Colonic mucosa (tissue), 4 donors: Measurements from ENCODE around the gene TRIM71. TPM values are rescaled to one million over a fixed set of nuclear protein-coding genes. Genes with fewer than 3 reads are reported as not detected.

ENCODE experiments used
- DNase-seq: peaks from one replicate; pipeline ENCODE4 v3.0.0-alpha.2; 2020
- H3K27ac ChIP-seq: fragments of 200-600 bp; one replicate; pipeline ENCODE4 v1.8.0; 2021
- H3K27me3 ChIP-seq: fragments of 200-600 bp; one replicate; pipeline ENCODE4 v1.8.0; 2021
- H3K36me3 ChIP-seq: fragments of 200-600 bp; one replicate; pipeline ENCODE4 v1.8.0; 2021
- H3K4me1 ChIP-seq: fragments of 200-600 bp; one replicate; pipeline ENCODE4 v1.8.0; 2021; ENCODE audit warnings: mild to moderate bottlenecking
- H3K4me3 ChIP-seq: fragments of 200-600 bp; one replicate; pipeline ENCODE4 v1.8.0; 2021
- H3K9ac ChIP-seq, 2 donors: one replicate each; pipeline ENCODE4 v1.7.0; 2013; ENCODE audit warnings: control low read depth in 2 of 2, low read depth in 2 of 2, low read length in 2 of 2
- H3K9me3 ChIP-seq: fragments of 200-600 bp; one replicate; pipeline ENCODE4 v1.8.0; 2021
- CTCF ChIP-seq: fragments of 200-600 bp; IDR thresholded peaks from one replicate; pipeline ENCODE4 v1.8.0; 2022; ENCODE audit warnings: antibody characterized with exemption, mild to moderate bottlenecking
- intact Hi-C: fragments of 100-400 bp; cut with DNase I; formaldehyde crosslinking; loops from one replicate; pipeline ENCODE4 v1.14.1; 2022
- total RNA-seq, 2 donors: library from RNA; stranded (reverse); fragmentation: NEBNext Ultra II Directional in 1 of 2; extraction: Animal tissue kit (Norgen Biotek cat#: 25700) in 1 of 2; gene quantifications; one replicate each; pipeline ENCODE4 v1.2.1, GENCODE V29; 2021
- donor health status: healthy.
- donor health status: DM: no; HTN: no; CAD: no.
- donor health status: DM: no; HTN: no; CAD: no.

The TRIM71 gene
- total RNA-seq, 2 donors from 2014 or later, result 0.40 TPM; not detected in 1

- Histone ChIP-seq H3K9me3 (no peaks in the 10 kb centered on the region), H3K4me1 (no peaks in the 10 kb centered on the region), H3K4me3 (no peak overlapping the region), H3K36me3 (no peaks in the 10 kb centered on the region), H3K9ac (no peak overlapping the region), H3K27me3 (no peaks in the 10 kb centered on the region), H3K27ac (no peak overlapping the region)
- no peak for TF ChIP-seq CTCF
- intact Hi-C loops, result no loop called here
- DNase-seq, result no peak
These were observed 20.0 kb downstream of the TRIM71 start for GRCh38 chr3:32837789-32838188.

- no peak overlapping the region for H3K9ac ChIP-seq
- TF ChIP-seq CTCF, result no peak
- H3K9me3 ChIP-seq, result no peaks in the 10 kb centered on the region
- no peaks in the 10 kb centered on the region for H3K4me1 ChIP-seq
- no peaks in the 10 kb centered on the region for H3K36me3 ChIP-seq
- intact Hi-C loops, result no loop called here
- H3K27ac ChIP-seq, result no peak overlapping the region
- no peak overlapping the region for H3K4me3 ChIP-seq
- H3K27me3 ChIP-seq, result no peaks in the 10 kb centered on the region
- no peak for DNase-seq
These were observed 21.9 kb downstream of the TRIM71 start for GRCh38 chr3:32839714-32840085.

- no peak overlapping the region for H3K4me3 ChIP-seq
- no peak for TF ChIP-seq CTCF
- H3K36me3 ChIP-seq, result no peaks in the 10 kb centered on the region
- DNase-seq, result no peak
- H3K9me3 ChIP-seq, result no peaks in the 10 kb centered on the region
- H3K4me1 ChIP-seq, result no peaks in the 10 kb centered on the region
- H3K9ac ChIP-seq, result no peak overlapping the region
- intact Hi-C loops, result no loop called here
- no peaks in the 10 kb centered on the region for H3K27me3 ChIP-seq
- no peak overlapping the region for H3K27ac ChIP-seq
These were observed 22.5 kb downstream of the TRIM71 start for GRCh38 chr3:32840086-32840841.

- no peak overlapping the region for H3K27ac ChIP-seq
- no peak overlapping the region for H3K4me3 ChIP-seq
- no peak for TF ChIP-seq CTCF
- no peaks in the 10 kb centered on the region for H3K9me3 ChIP-seq
- H3K4me1 ChIP-seq, result no peaks in the 10 kb centered on the region
- no peak for DNase-seq
- intact Hi-C loops, result no loop called here
- H3K9ac ChIP-seq, result no peak overlapping the region
- no peaks in the 10 kb centered on the region for H3K27me3 ChIP-seq
- no peaks in the 10 kb centered on the region for H3K36me3 ChIP-seq
These were observed 23.5 kb downstream of the TRIM71 start for GRCh38 chr3:32841341-32841740.

- DNase-seq, result no peak
- H3K9me3 ChIP-seq, result no peaks in the 10 kb centered on the region
- H3K27ac ChIP-seq, result no peak overlapping the region
- H3K9ac ChIP-seq, result no peak overlapping the region
- TF ChIP-seq CTCF, result no peak
- intact Hi-C loops, result no loop called here
- H3K36me3 ChIP-seq, result no peaks in the 10 kb centered on the region
- no peaks in the 10 kb centered on the region for H3K27me3 ChIP-seq
- H3K4me3 ChIP-seq, result no peak overlapping the region
- H3K4me1 ChIP-seq, result no peaks in the 10 kb centered on the region
These were observed 24.2 kb downstream of the TRIM71 start for GRCh38 chr3:32841867-32842470.
